ENCODE measurements around the gene AXDND1.

Gene AXDND1

GRCh38 chr1:179550746-179551682 is 185.2 kb downstream of the AXDND1 start:
- no peak overlapping the region for H3K4ac ChIP-seq (ENCODE audit: low read depth, low read length)
- H3K9ac ChIP-seq (ENCODE audit: low read length), result no peak overlapping the region
- no peak overlapping the region for H3K56ac ChIP-seq (ENCODE audit: low read length)
- H2AK5ac ChIP-seq (ENCODE audit: low read length), result no peak overlapping the region
- no CpG with 5 or more reads among the region's 9 CpGs for WGBS (ENCODE audit: extremely low coverage, insufficient coverage, low lambda C conversion rate)
- no peaks in the 10 kb centered on the region for H3K79me2 ChIP-seq (ENCODE audit: control insufficient read depth, insufficient read depth, low read length)
- peak overlapping the region; percentile 17 for H3K23ac ChIP-seq (ENCODE audit: low read length)
- no peaks in the 10 kb centered on the region for H3K79me1 ChIP-seq (ENCODE audit: low read length)
- H3K18ac ChIP-seq (ENCODE audit: low read length), result no peak overlapping the region
- no peak overlapping the region for H3K4me3 ChIP-seq (ENCODE audit: low read length)
- no peak overlapping the region for H2BK120ac ChIP-seq (ENCODE audit: low read depth, low read length)
- H3K36me3 ChIP-seq (ENCODE audit: control insufficient read depth, insufficient read depth, low read length), result no peaks in the 10 kb centered on the region
- no peaks in the 10 kb centered on the region for H3K4me1 ChIP-seq (ENCODE audit: control insufficient read depth, low read depth, low read length)
- peak; percentile 70 for DNase-seq
- no peak overlapping the region for H4K5ac ChIP-seq (ENCODE audit: low read length)
- no peak overlapping the region for H2BK5ac ChIP-seq (ENCODE audit: low read length)
- H4K8ac ChIP-seq (ENCODE audit: low read depth, low read length), result no peak overlapping the region
- H2BK15ac ChIP-seq (replicated peaks; ENCODE audit: low read depth), result no peak overlapping the region
- H3K27ac ChIP-seq (ENCODE audit: low read depth, low read length), result no peak overlapping the region
- H3K27me3 ChIP-seq (ENCODE audit: insufficient read depth, low read length, poor library complexity), result no peaks in the 10 kb centered on the region
- no peak overlapping the region for H3K4me2 ChIP-seq (ENCODE audit: low read length)

GRCh38 chr1:179554427-179554826 is 188.7 kb downstream of the AXDND1 start:
- H4K5ac ChIP-seq (ENCODE audit: low read length), result no peak overlapping the region
- H3K4ac ChIP-seq (ENCODE audit: low read depth, low read length), result no peak overlapping the region
- no peak overlapping the region for H4K8ac ChIP-seq (ENCODE audit: low read depth, low read length)
- H3K4me3 ChIP-seq (ENCODE audit: low read length), result no peak overlapping the region
- H2BK120ac ChIP-seq (ENCODE audit: low read depth, low read length), result no peak overlapping the region
- no peak overlapping the region for H3K4me2 ChIP-seq (ENCODE audit: low read length)
- H3K4me1 ChIP-seq (ENCODE audit: control insufficient read depth, low read depth, low read length), result no peaks in the 10 kb centered on the region
- no peak overlapping the region for H3K23ac ChIP-seq (ENCODE audit: low read length)
- H3K36me3 ChIP-seq (ENCODE audit: control insufficient read depth, insufficient read depth, low read length), result no peaks in the 10 kb centered on the region
- no peak overlapping the region for H2BK5ac ChIP-seq (ENCODE audit: low read length)
- H3K18ac ChIP-seq (ENCODE audit: low read length), result no peak overlapping the region
- no peaks in the 10 kb centered on the region for H3K79me1 ChIP-seq (ENCODE audit: low read length)
- no peaks in the 10 kb centered on the region for H3K27me3 ChIP-seq (ENCODE audit: insufficient read depth, low read length, poor library complexity)
- H3K56ac ChIP-seq (ENCODE audit: low read length), result no peak overlapping the region
- no peak overlapping the region for H3K27ac ChIP-seq (ENCODE audit: low read depth, low read length)
- no peak overlapping the region for H3K9ac ChIP-seq (ENCODE audit: low read length)
- no peak overlapping the region for H2AK5ac ChIP-seq (ENCODE audit: low read length)
- no peak overlapping the region for H2BK15ac ChIP-seq (replicated peaks; ENCODE audit: low read depth)
- H3K79me2 ChIP-seq (ENCODE audit: control insufficient read depth, insufficient read depth, low read length), result no peaks in the 10 kb centered on the region
- DNase-seq, result no peak

- no peak overlapping the region for H3K4me2 ChIP-seq (ENCODE audit: low read length)
- no peak overlapping the region for H2AK5ac ChIP-seq (ENCODE audit: low read length)
- WGBS (ENCODE audit: extremely low coverage, insufficient coverage, low lambda C conversion rate), result no CpG with 5 or more reads among the region's 1 CpG
Observed at GRCh38 chr1:179558078-179558477, 192.3 kb downstream of the AXDND1 start.

GRCh38 chr1:179575497-179576314 is 209.9 kb downstream of the AXDND1 start, which contains the start of gene NPHS2:
Gene NPHS2, minus strand, starts transcription at chr1:179575948. Its CDS starts 84 bp downstream, at chr1:179575864.
- H3K79me1 ChIP-seq (ENCODE audit: low read length), result no peaks in the 10 kb centered on the region
- peak within 1 kb of the TSS; percentile 14 for H3K4me2 ChIP-seq (ENCODE audit: low read length)
- peaks cover 19% of the 10 kb centered on the region for H3K27me3 ChIP-seq (ENCODE audit: insufficient read depth, low read length, poor library complexity)
- no peak within 1 kb of the TSS for H2BK120ac ChIP-seq (ENCODE audit: low read depth, low read length)
- DNase-seq, result no peak
- no peak within 1 kb of the TSS for H3K4me3 ChIP-seq (ENCODE audit: low read length)
- no peak within 1 kb of the TSS for H3K27ac ChIP-seq (ENCODE audit: low read depth, low read length)
- no peak within 1 kb of the TSS for H3K4ac ChIP-seq (ENCODE audit: low read depth, low read length)
- no peak within 1 kb of the TSS for H2AK5ac ChIP-seq (ENCODE audit: low read length)
- H3K36me3 ChIP-seq (ENCODE audit: control insufficient read depth, insufficient read depth, low read length), result no peaks in the 10 kb centered on the region
- WGBS (ENCODE audit: extremely low coverage, insufficient coverage, low lambda C conversion rate), result no CpG with 5 or more reads among the region's 77 CpGs
- no peak within 1 kb of the TSS for H2BK5ac ChIP-seq (ENCODE audit: low read length)
- H4K5ac ChIP-seq (ENCODE audit: low read length), result no peak within 1 kb of the TSS
- no peak within 1 kb of the TSS for H3K56ac ChIP-seq (ENCODE audit: low read length)
- H2BK15ac ChIP-seq (replicated peaks; ENCODE audit: low read depth), result no peak within 1 kb of the TSS
- H3K79me2 ChIP-seq (ENCODE audit: control insufficient read depth, insufficient read depth, low read length), result no peaks in the 10 kb centered on the region
- H3K23ac ChIP-seq (ENCODE audit: low read length), result no peak within 1 kb of the TSS
- no peak within 1 kb of the TSS for H4K8ac ChIP-seq (ENCODE audit: low read depth, low read length)
- no peak within 1 kb of the TSS for H3K9ac ChIP-seq (ENCODE audit: low read length)
- H3K18ac ChIP-seq (ENCODE audit: low read length), result no peak within 1 kb of the TSS
- H3K4me1 ChIP-seq (ENCODE audit: control insufficient read depth, low read depth, low read length), result no peaks in the 10 kb centered on the region

More at GRCh38 chr1:179558078-179558477, 192.3 kb downstream of the AXDND1 start:
- Histone ChIP-seq H3K56ac (ENCODE audit: low read length) (no peak overlapping the region), H4K5ac (ENCODE audit: low read length) (no peak overlapping the region), H2BK15ac (replicated peaks; ENCODE audit: low read depth) (no peak overlapping the region), H3K18ac (ENCODE audit: low read length) (no peak overlapping the region), H3K4ac (ENCODE audit: low read depth, low read length) (no peak overlapping the region), H3K27me3 (ENCODE audit: insufficient read depth, low read length, poor library complexity) (no peaks in the 10 kb centered on the region), H3K4me1 (ENCODE audit: control insufficient read depth, low read depth, low read length) (no peaks in the 10 kb centered on the region), H3K79me2 (ENCODE audit: control insufficient read depth, insufficient read depth, low read length) (no peaks in the 10 kb centered on the region), H3K36me3 (ENCODE audit: control insufficient read depth, insufficient read depth, low read length) (no peaks in the 10 kb centered on the region), H3K9ac (ENCODE audit: low read length) (no peak overlapping the region), H2BK5ac (ENCODE audit: low read length) (no peak overlapping the region), H3K79me1 (ENCODE audit: low read length) (no peaks in the 10 kb centered on the region), H3K23ac (ENCODE audit: low read length) (no peak overlapping the region), H4K8ac (ENCODE audit: low read depth, low read length) (no peak overlapping the region), H2BK120ac (ENCODE audit: low read depth, low read length) (no peak overlapping the region), H3K4me3 (ENCODE audit: low read length) (no peak overlapping the region), H3K27ac (ENCODE audit: low read depth, low read length) (no peak overlapping the region)
- DNase-seq, result no peak

- Histone ChIP-seq H3K9ac (ENCODE audit: low read length) (no peak overlapping the region), H3K79me1 (ENCODE audit: low read length) (no peaks in the 10 kb centered on the region), H2AK5ac (ENCODE audit: low read length) (no peak overlapping the region), H4K5ac (ENCODE audit: low read length) (no peak overlapping the region), H3K56ac (ENCODE audit: low read length) (no peak overlapping the region), H3K4me2 (ENCODE audit: low read length) (no peak overlapping the region), H3K27ac (ENCODE audit: low read depth, low read length) (no peak overlapping the region), H3K79me2 (ENCODE audit: control insufficient read depth, insufficient read depth, low read length) (no peaks in the 10 kb centered on the region), H3K18ac (ENCODE audit: low read length) (no peak overlapping the region), H2BK120ac (ENCODE audit: low read depth, low read length) (no peak overlapping the region), H3K36me3 (ENCODE audit: control insufficient read depth, insufficient read depth, low read length) (no peaks in the 10 kb centered on the region), H4K8ac (ENCODE audit: low read depth, low read length) (no peak overlapping the region), H3K27me3 (ENCODE audit: insufficient read depth, low read length, poor library complexity) (peaks cover 19% of the 10 kb centered on the region), H3K23ac (ENCODE audit: low read length) (no peak overlapping the region), H2BK5ac (ENCODE audit: low read length) (no peak overlapping the region), H3K4me1 (ENCODE audit: control insufficient read depth, low read depth, low read length) (no peaks in the 10 kb centered on the region), H3K4me3 (ENCODE audit: low read length) (no peak overlapping the region), H3K4ac (ENCODE audit: low read depth, low read length) (no peak overlapping the region), H2BK15ac (replicated peaks; ENCODE audit: low read depth) (no peak overlapping the region)
- WGBS (ENCODE audit: extremely low coverage, insufficient coverage, low lambda C conversion rate), result no CpG with 5 or more reads among the region's 5 CpGs
- DNase-seq, result no peak
Observed at GRCh38 chr1:179576509-179576908, 210.7 kb downstream of the AXDND1 start.

All from mesendoderm (in vitro differentiated cells).